A549 (cell line): ENCODE data around the gene ACVR1C. TPM values are rescaled to one million over a fixed set of nuclear protein-coding genes. Genes with fewer than 3 reads are reported as not detected.
A peak's percentile ranks its signal among the peaks of the same experiment; 100 is the strongest.

ENCODE experiments used
- ATAC-seq, 2 experiments: fragments of 200-7000 bp in 1 of 2; fragments of >200 bp in 1 of 2; cut with Nextera tagmentation in 1 of 2; cut with Tn5 transposase in 1 of 2; 3 replicates each; pipeline versions ENCODE4 v1.8.0 to v1.9.1; 2018 to 2020; ENCODE audit warnings: mild to moderate bottlenecking in 1 of 2, moderate library complexity in 1 of 2
- CTCF ChIA-PET: fragments of 300-600 bp; sonication (Branson Sonifier 250); formaldehyde crosslinking; extraction: SDS; loops from one replicate; lab custom pipeline; 2021; ENCODE audit warnings: antibody characterized with exemption, inconsistent platforms; lab: Yijun Ruan, JAX
- POLR2A ChIA-PET: fragments of 350-600 bp; formaldehyde crosslinking; extraction: SDS; loops from one replicate; lab custom pipeline; 2021; ENCODE audit warnings: antibody characterized with exemption, inconsistent platforms; lab: Yijun Ruan, JAX
- DNase-seq, 2 experiments: peaks; one replicate each; pipeline versions ENCODE4 v3.0.0 to v3.0.0-alpha.2; 2011 to 2016; ENCODE audit warnings: low read depth in 1 of 2, low spot score in 1 of 2
- FAIRE-seq: peaks from 2 replicates; lab custom pipeline; 2011; peaks lifted over from hg19 to GRCh38; lab: Jason Lieb, UNC
- H3K27ac ChIP-seq, 2 experiments: fragments of >200 bp; sonication (Bioruptor Twin); formaldehyde crosslinking; 3 replicates each; pipeline ENCODE4 v1.5.1; 2016 to 2017
- H3K4me1 ChIP-seq: fragments of >200 bp; sonication (Bioruptor Twin); formaldehyde crosslinking; 3 replicates; pipeline ENCODE4 v1.6.1; 2016
- H3K4me2 ChIP-seq: fragments of >200 bp; sonication (Bioruptor Twin); formaldehyde crosslinking; 3 replicates; pipeline ENCODE4 v1.6.1; 2016
- H3K4me3 ChIP-seq: fragments of >200 bp; sonication (Bioruptor Twin); formaldehyde crosslinking; 3 replicates; pipeline ENCODE4 v1.5.1; 2016
- H3K9me3 ChIP-seq: fragments of >200 bp; sonication (Bioruptor Twin); formaldehyde crosslinking; 3 replicates; pipeline ENCODE4 v1.6.1; 2016
- CHD2 ChIP-seq: fragments of 150-350 bp; IDR thresholded peaks from 2 replicates; pipeline ENCODE4 v1.6.1; 2014; ENCODE audit warnings: low read length; ENCODE audit not compliant: partially characterized antibody
- EHMT2 ChIP-seq: fragments of 200-600 bp; sonication (generic); IDR thresholded peaks from 2 replicates; pipeline ENCODE4 v1.6.1; 2016; ENCODE audit warnings: antibody characterized with exemption, low read depth, mild to moderate bottlenecking, moderate library complexity
- EP300 ChIP-seq, 2 experiments: fragments of >200 bp; sonication (Bioruptor Twin); formaldehyde crosslinking; IDR thresholded peaks; 2 replicates in 1 of 2; 3 replicates in 1 of 2; pipeline ENCODE4 v1.6.1; 2016 to 2017
- FOSB ChIP-seq: fragments of 250-450 bp; sonication (Bioruptor Pico); IDR thresholded peaks from 2 replicates; pipeline ENCODE4 v1.5.0; 2020; ENCODE audit warnings: mild to moderate bottlenecking, moderate library complexity
- GATA3 ChIP-seq: IDR thresholded peaks from 2 replicates; pipeline ENCODE4 v1.6.1; 2012; ENCODE audit warnings: borderline replicate concordance
- HOXB13 ChIP-seq: fragments of 250-450 bp; sonication (Bioruptor Pico); IDR thresholded peaks from 2 replicates; pipeline ENCODE4 v1.5.0; 2020; ENCODE audit warnings: low read depth, mild to moderate bottlenecking, moderate library complexity
- JUN ChIP-seq, 2 experiments: fragments of >200 bp; sonication (Bioruptor Twin); formaldehyde crosslinking; IDR thresholded peaks; 2 replicates in 1 of 2; 3 replicates in 1 of 2; pipeline ENCODE4 v1.6.1; 2016 to 2017
- JUNB ChIP-seq: fragments of >200 bp; sonication (Bioruptor Twin); formaldehyde crosslinking; IDR thresholded peaks from 2 replicates; pipeline ENCODE4 v1.6.1; 2016
- MAFK ChIP-seq: fragments of 450-650 bp; IDR thresholded peaks from 2 replicates; pipeline ENCODE4 v1.6.1; 2014; ENCODE audit not compliant: partially characterized antibody
- NFE2L2 ChIP-seq: fragments of 150-350 bp; conservative IDR thresholded peaks from 2 replicates; pipeline ENCODE4 v1.6.1; 2014; ENCODE audit warnings: low read length
- PHF8 ChIP-seq: fragments of 200-600 bp; sonication (generic); IDR thresholded peaks from 2 replicates; pipeline ENCODE4 v1.6.1; 2016; ENCODE audit warnings: low read depth, mild to moderate bottlenecking, antibody characterized with exemption, moderate library complexity, borderline replicate concordance
- RAD21 ChIP-seq, 2 experiments: fragments of >200 bp in 1 of 2; sonication (Bioruptor Twin) in 1 of 2; formaldehyde crosslinking in 1 of 2; IDR thresholded peaks in 1 of 2; conservative IDR thresholded peaks in 1 of 2; 2 replicates in 1 of 2; 3 replicates in 1 of 2; pipeline ENCODE4 v1.6.1; 2012 to 2018; ENCODE audit warnings: inconsistent platforms in 1 of 2
- RARB ChIP-seq: fragments of 250-450 bp; sonication (Bioruptor Pico); IDR thresholded peaks from 2 replicates; pipeline ENCODE4 v1.8.0; 2021; ENCODE audit warnings: mild to moderate bottlenecking, moderate library complexity
- SREBF2 ChIP-seq: fragments of 450-650 bp; IDR thresholded peaks from 2 replicates; pipeline ENCODE4 v1.6.1; 2014; ENCODE audit warnings: mild to moderate bottlenecking, moderate library complexity
- USF2 ChIP-seq: fragments of 450-650 bp; IDR thresholded peaks from 2 replicates; pipeline ENCODE4 v1.6.1; 2014; ENCODE audit warnings: antibody characterized with exemption
- ZFP36 ChIP-seq: fragments of 450-650 bp; IDR thresholded peaks from 2 replicates; pipeline ENCODE4 v1.6.1; 2014; ENCODE audit warnings: borderline replicate concordance; ENCODE audit not compliant: partially characterized antibody
- WGBS: methylation state at CpG from one replicate; pipeline ENCODE4 v1.1.6; 2017; ENCODE audit errors: missing lambda C conversion rate; 5-methylcytosine and 5-hydroxymethylcytosine counted together
- polyA plus RNA-seq, 4 experiments: library from polyadenylated mRNA; depleted of rRNA in 3 of 4; stranded (reverse); fragments of >200 nt; fragmentation: RNase III in 1 of 4; extraction: RNeasy Plus Mini Kit Qiagen cat#74134 plus additional on column Dnase treatment in 1 of 4; gene quantifications; 2 replicates in 3 of 4; 3 replicates in 1 of 4; pipeline ENCODE4 v1.2.3, GENCODE V29; 2011 to 2017
- TF ChIP-seq, protein P1 (sequence below): fragments of >200 bp; sonication (Bioruptor Twin); formaldehyde crosslinking; IDR thresholded peaks from 3 replicates; pipeline ENCODE4 v1.6.1; 2016
- TF ChIP-seq, protein P2 (sequence below): IDR thresholded peaks from 2 replicates; pipeline ENCODE4 v1.6.1; 2012
- TF ChIP-seq, protein P3 (sequence below): fragments of 250-450 bp; sonication (Bioruptor Pico); IDR thresholded peaks from 2 replicates; pipeline ENCODE4 v1.5.0; 2021; ENCODE audit warnings: mild to moderate bottlenecking, moderate library complexity, borderline replicate concordance

The ACVR1C gene
- polyA plus RNA-seq, 2 of the 4 experiments (the other 2 are of a cell fraction) = 0.06 TPM; not detected in 1

GRCh38 chr2:157489983-157490382 is 138.7 kb downstream of the ACVR1C start:
- WGBS = 23% methylated on average over 1 of the region's 1 CpG
- Histone ChIP-seq H3K27ac (no peak overlapping the region), H3K9me3 (no peaks in the 10 kb centered on the region), H3K4me3 (no peak overlapping the region), H3K4me2 (peak overlapping the region; percentile 56; the same call in 1 of the 3 replicates)
- FAIRE-seq = no peak
- no peak for ATAC-seq
- no peak for TF ChIP-seq EP300 (IDR thresholded peaks at IDR 0.05)
- TF ChIP-seq, all 56 proteins: peak for 0
- DNase-seq = no peak
- ChIA-PET POLR2A (no interaction called here), CTCF (interaction anchor here (1.3 to 3.0 kb wide), 4 partner anchors 8 to 162 kb away, joined by 3 to 7 read pairs (median 5); no protein-coding TSS in a partner anchor)
- peaks cover 34% of the 10 kb centered on the region for H3K4me1 ChIP-seq

GRCh38 chr2:157488877-157489276 is 139.8 kb downstream of the ACVR1C start:
- no peak for FAIRE-seq
- POLR2A ChIA-PET = no interaction called here

GRCh38 chr2:157487747-157488146 is 140.9 kb downstream of the ACVR1C start:
- ATAC-seq (no peak), DNase-seq (no peak), FAIRE-seq (no peak)
- ChIA-PET CTCF (interaction anchor here (0.6 to 3.0 kb wide), 2 partner anchors 10 to 1672 kb away, joined by 3 to 7 read pairs; no protein-coding TSS in a partner anchor), POLR2A (no interaction called here)
- 69% methylated on average over 3 of the region's 3 CpGs for whole genome bisulfite sequencing
- Histone ChIP-seq H3K4me3 (no peak overlapping the region), H3K4me1 (peaks cover 34% of the 10 kb centered on the region), H3K4me2 (no peak overlapping the region), H3K9me3 (no peaks in the 10 kb centered on the region), H3K27ac (no peak overlapping the region)
- no peak for TF ChIP-seq PHF8
- no peak for TF ChIP-seq NFE2L2

More at GRCh38 chr2:157488877-157489276, 139.8 kb downstream of the ACVR1C start:
- TF ChIP-seq JUN (IDR thresholded peaks at IDR 0.05) = 0 out of 5 replicates have a peak, but pooled peaks of 1 of the 2 experiments have one; percentile 17
- 0 out of 2 replicates have a peak, but pooled peaks have one; percentile 27 for TF ChIP-seq GATA3
- no peak for TF ChIP-seq EHMT2
- CTCF ChIA-PET = interaction anchor here (0.9 to 3.0 kb wide), 4 partner anchors 9 to 1256 kb away, joined by 3 to 7 read pairs (median 4); no protein-coding TSS in a partner anchor
- no peak overlapping the region for H3K27ac ChIP-seq
- H3K9me3 ChIP-seq = no peaks in the 10 kb centered on the region
- peak overlapping the region; percentile 56 for H3K4me2 ChIP-seq
- peak in 1 of 2 experiments; percentile 13 for DNase-seq
- WGBS = 15% methylated on average over 3 of the region's 3 CpGs
- H3K4me3 ChIP-seq = no peak overlapping the region
- peak; percentile 48 to 60; a peak in 4 of 6 replicates for ATAC-seq
- H3K4me1 ChIP-seq = peaks cover 34% of the 10 kb centered on the region

- WGBS = 83% methylated on average over 1 of the region's 1 CpG
- peak overlapping the region; percentile 36 for H3K4me2 ChIP-seq
- no peak for TF ChIP-seq PHF8
- TF ChIP-seq SREBF2 = no peak
- TF ChIP-seq RAD21 (conservative IDR thresholded peaks at IDR 0.05 in 1 of 2, IDR thresholded peaks at IDR 0.05 in 1 of 2) = no peak
- TF ChIP-seq GATA3 = no peak
- TF ChIP-seq FOSB = no peak
- TF ChIP-seq JUNB = no peak
- TF ChIP-seq USF2 = no peak
- TF ChIP-seq, protein P1, sequence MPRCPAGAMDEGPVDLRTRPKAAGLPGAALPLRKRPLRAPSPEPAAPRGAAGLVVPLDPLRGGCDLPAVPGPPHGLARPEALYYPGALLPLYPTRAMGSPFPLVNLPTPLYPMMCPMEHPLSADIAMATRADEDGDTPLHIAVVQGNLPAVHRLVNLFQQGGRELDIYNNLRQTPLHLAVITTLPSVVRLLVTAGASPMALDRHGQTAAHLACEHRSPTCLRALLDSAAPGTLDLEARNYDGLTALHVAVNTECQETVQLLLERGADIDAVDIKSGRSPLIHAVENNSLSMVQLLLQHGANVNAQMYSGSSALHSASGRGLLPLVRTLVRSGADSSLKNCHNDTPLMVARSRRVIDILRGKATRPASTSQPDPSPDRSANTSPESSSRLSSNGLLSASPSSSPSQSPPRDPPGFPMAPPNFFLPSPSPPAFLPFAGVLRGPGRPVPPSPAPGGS = no peak
- TF ChIP-seq HOXB13 (CRISPR knock-in tag) = no peak
- TF ChIP-seq CHD2 = no peak
- TF ChIP-seq MAFK = no peak
- TF ChIP-seq, protein P2, sequence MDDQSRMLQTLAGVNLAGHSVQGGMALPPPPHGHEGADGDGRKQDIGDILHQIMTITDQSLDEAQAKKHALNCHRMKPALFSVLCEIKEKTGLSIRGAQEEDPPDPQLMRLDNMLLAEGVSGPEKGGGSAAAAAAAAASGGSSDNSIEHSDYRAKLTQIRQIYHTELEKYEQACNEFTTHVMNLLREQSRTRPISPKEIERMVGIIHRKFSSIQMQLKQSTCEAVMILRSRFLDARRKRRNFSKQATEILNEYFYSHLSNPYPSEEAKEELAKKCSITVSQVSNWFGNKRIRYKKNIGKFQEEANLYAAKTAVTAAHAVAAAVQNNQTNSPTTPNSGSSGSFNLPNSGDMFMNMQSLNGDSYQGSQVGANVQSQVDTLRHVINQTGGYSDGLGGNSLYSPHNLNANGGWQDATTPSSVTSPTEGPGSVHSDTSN = no peak
- TF ChIP-seq RARB (CRISPR knock-in tag) = no peak
- TF ChIP-seq, protein P3, sequence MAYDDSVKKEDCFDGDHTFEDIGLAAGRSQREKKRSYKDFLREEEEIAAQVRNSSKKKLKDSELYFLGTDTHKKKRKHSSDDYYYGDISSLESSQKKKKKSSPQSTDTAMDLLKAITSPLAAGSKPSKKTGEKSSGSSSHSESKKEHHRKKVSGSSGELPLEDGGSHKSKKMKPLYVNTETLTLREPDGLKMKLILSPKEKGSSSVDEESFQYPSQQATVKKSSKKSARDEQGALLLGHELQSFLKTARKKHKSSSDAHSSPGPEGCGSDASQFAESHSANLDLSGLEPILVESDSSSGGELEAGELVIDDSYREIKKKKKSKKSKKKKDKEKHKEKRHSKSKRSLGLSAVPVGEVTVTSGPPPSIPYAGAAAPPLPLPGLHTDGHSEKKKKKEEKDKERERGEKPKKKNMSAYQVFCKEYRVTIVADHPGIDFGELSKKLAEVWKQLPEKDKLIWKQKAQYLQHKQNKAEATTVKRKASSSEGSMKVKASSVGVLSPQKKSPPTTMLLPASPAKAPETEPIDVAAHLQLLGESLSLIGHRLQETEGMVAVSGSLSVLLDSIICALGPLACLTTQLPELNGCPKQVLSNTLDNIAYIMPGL (CRISPR knock-in tag) = no peak
- no peak for TF ChIP-seq ZFP36
- ATAC-seq (no peak), FAIRE-seq (no peak), DNase-seq (no peak)
- no peak overlapping the region for H3K27ac ChIP-seq
- H3K4me3 ChIP-seq = no peak overlapping the region
- ChIA-PET CTCF (interaction anchor here (3.0 kb wide), 1 partner anchor 10 kb away, joined by 7 read pairs; no protein-coding TSS in a partner anchor), POLR2A (no interaction called here)
- peaks cover 34% of the 10 kb centered on the region for H3K4me1 ChIP-seq
- no peaks in the 10 kb centered on the region for H3K9me3 ChIP-seq
These were observed 141.4 kb downstream of the ACVR1C start for GRCh38 chr2:157487271-157487610.
